OCI-LY3 (cell line): ENCODE results near the gene KCNIP1.

Experiments used
- H2AFZ ChIP-seq: fragments of 200-600, 300-600 bp; shearing (Covaris generic); 2 replicates; pipeline ENCODE4 v1.6.0; 2014; ENCODE audit warnings: antibody characterized with exemption, low read depth, low read length
- H3K27ac ChIP-seq: fragments of 200-600, 300-600 bp; sonication (generic); 2 replicates; pipeline ENCODE4 v1.5.1; 2014; ENCODE audit warnings: mild to moderate bottlenecking, low read length, moderate library complexity, mixed read lengths
- H3K27me3 ChIP-seq: fragments of 200-600, 300-600 bp; sonication (generic); 2 replicates; pipeline ENCODE4 v1.6.1; 2014; ENCODE audit warnings: low read depth, low read length, mixed read lengths
- H3K36me3 ChIP-seq: fragments of 200-600, 300-600 bp; sonication (generic); replicated peaks from 2 replicates; pipeline ENCODE3; 2014; ENCODE audit warnings: low read depth, low read length, mixed read lengths
- H3K4me1 ChIP-seq: fragments of 300-600, 200-600 bp; sonication (generic); 2 replicates; pipeline ENCODE4 v1.6.1; 2014; ENCODE audit warnings: low read length, mixed read lengths
- H3K4me2 ChIP-seq: fragments of 200-600, 300-600 bp; sonication (generic); 2 replicates; pipeline ENCODE4 v1.6.1; 2014; ENCODE audit warnings: low read length, mixed read lengths
- H3K4me3 ChIP-seq: fragments of 300-600, 200-600 bp; sonication (generic); 2 replicates; pipeline ENCODE4 v1.5.1; 2014; ENCODE audit warnings: antibody characterized with exemption, mild to moderate bottlenecking, low read length, moderate library complexity
- H3K79me2 ChIP-seq: fragments of 300-600, 200-600 bp; shearing (Covaris generic); 2 replicates; pipeline ENCODE4 v1.6.1; 2014; ENCODE audit warnings: mild to moderate bottlenecking, low read length, mixed read lengths
- H3K9ac ChIP-seq: fragments of 300-600, 200-600 bp; shearing (Covaris generic); 2 replicates; pipeline ENCODE4 v1.6.0; 2014; ENCODE audit warnings: mild to moderate bottlenecking, low read length, moderate library complexity
- H3K9me3 ChIP-seq: fragments of 200-600, 300-600 bp; shearing (Covaris generic); 2 replicates; pipeline ENCODE4 v1.6.1; 2014; ENCODE audit warnings: low read length, mixed read lengths; ENCODE audit not compliant: insufficient read depth
- H4K20me1 ChIP-seq: fragments of 200-600, 300-600 bp; sonication (generic); 2 replicates; pipeline ENCODE4 v1.6.1; 2016; ENCODE audit warnings: low read length, mixed read lengths; ENCODE audit not compliant: insufficient read depth
- CTCF ChIP-seq: fragments of 200-600, 300-600 bp; sonication (generic); IDR thresholded peaks from 2 replicates; pipeline ENCODE4 v1.5.1; 2014; ENCODE audit warnings: antibody characterized with exemption, low read length, low read depth
- EZH2phosphoT487 ChIP-seq: fragments of 200-600 bp; shearing (Covaris generic); IDR thresholded peaks from 2 replicates; pipeline ENCODE4 v1.6.1; 2018; ENCODE audit warnings: antibody characterized with exemption, mixed run types, low read depth

The KCNIP1 gene

GRCh38 chr5:170639221-170639925 lies 135.6 kb downstream of the KCNIP1 start:
- H3K36me3 ChIP-seq, result no peaks in the 10 kb centered on the region
- no peak overlapping the region for H3K4me3 ChIP-seq
- H4K20me1 ChIP-seq, result peaks cover 11% of the 10 kb centered on the region; the same call in 1 of the 2 replicates
- no peak overlapping the region for H2AFZ ChIP-seq
- peaks cover 9% of the 10 kb centered on the region for H3K4me1 ChIP-seq
- H3K27ac ChIP-seq, result no peak overlapping the region
- peaks cover 77% of the 10 kb centered on the region for H3K27me3 ChIP-seq
- no peak overlapping the region for H3K9ac ChIP-seq
- H3K9me3 ChIP-seq, result no peaks in the 10 kb centered on the region
- H3K79me2 ChIP-seq, result no peaks in the 10 kb centered on the region
- TF ChIP-seq EZH2phosphoT487, result no peak
- no peak for TF ChIP-seq CTCF
- H3K4me2 ChIP-seq, result no peak overlapping the region

- TF ChIP-seq EZH2phosphoT487 (no peak), CTCF (no peak)
- peak overlapping the region; percentile 16; the same call in 1 of the 2 replicates for H3K4me2 ChIP-seq
- H3K4me1 ChIP-seq, result peaks cover 9% of the 10 kb centered on the region
- no peak overlapping the region for H2AFZ ChIP-seq
- no peaks in the 10 kb centered on the region for H3K9me3 ChIP-seq
- peaks cover 11% of the 10 kb centered on the region; the same call in 1 of the 2 replicates for H4K20me1 ChIP-seq
- H3K79me2 ChIP-seq, result no peaks in the 10 kb centered on the region
- H3K9ac ChIP-seq, result no peak overlapping the region
- no peak overlapping the region for H3K4me3 ChIP-seq
- H3K36me3 ChIP-seq, result no peaks in the 10 kb centered on the region
- no peak overlapping the region for H3K27ac ChIP-seq
- H3K27me3 ChIP-seq, result peaks cover 88% of the 10 kb centered on the region
Measured at GRCh38 chr5:170640731-170641588, 137.1 kb downstream of the KCNIP1 start.

- Histone ChIP-seq H3K27me3 (peaks cover 95% of the 10 kb centered on the region), H3K36me3 (no peaks in the 10 kb centered on the region), H4K20me1 (peaks cover 11% of the 10 kb centered on the region; the same call in 1 of the 2 replicates), H3K9me3 (no peaks in the 10 kb centered on the region), H3K4me3 (no peak overlapping the region), H3K79me2 (no peaks in the 10 kb centered on the region), H3K4me2 (no peak overlapping the region), H3K4me1 (peaks cover 9% of the 10 kb centered on the region), H3K27ac (no peak overlapping the region), H2AFZ (no peak overlapping the region), H3K9ac (no peak overlapping the region)
- no peak for TF ChIP-seq EZH2phosphoT487
Measured at GRCh38 chr5:170641589-170642031, 137.8 kb downstream of the KCNIP1 start.

GRCh38 chr5:170642066-170642735 lies 138.4 kb downstream of the KCNIP1 start:
- TF ChIP-seq EZH2phosphoT487, result no peak
- no peak for TF ChIP-seq CTCF
- no peak overlapping the region for H3K4me2 ChIP-seq

More at GRCh38 chr5:170642066-170642735, 138.4 kb downstream of the KCNIP1 start:
- H3K27me3 ChIP-seq, result peaks cover 95% of the 10 kb centered on the region
- no peaks in the 10 kb centered on the region for H3K36me3 ChIP-seq
- peaks cover 11% of the 10 kb centered on the region; the same call in 1 of the 2 replicates for H4K20me1 ChIP-seq
- H2AFZ ChIP-seq, result no peak overlapping the region
- no peak overlapping the region for H3K9ac ChIP-seq
- peaks cover 9% of the 10 kb centered on the region for H3K4me1 ChIP-seq
- H3K4me3 ChIP-seq, result no peak overlapping the region
- H3K9me3 ChIP-seq, result no peaks in the 10 kb centered on the region
- no peak overlapping the region for H3K27ac ChIP-seq
- no peaks in the 10 kb centered on the region for H3K79me2 ChIP-seq
